NCI-H2081 (cell line): ENCODE measurements around the gene VTN.

Experiments
- DNase-seq, 2 experiments: peaks; one replicate each; lab custom pipeline; 2025; lab: John Stamatoyannopoulos, UW

Gene VTN

GRCh38 chr17:28370035-28370743, at the start of gene VTN:
Gene VTN, minus strand, starts transcription at chr17:28370307. Its CDS starts 104 bp downstream, at chr17:28370203.
- no peak for DNase-seq

GRCh38 chr17:28416703-28417311, 46.7 kb upstream of the VTN start:
- peak; percentile 31 to 48 for DNase-seq

GRCh38 chr17:28415886-28416285, 45.8 kb upstream of the VTN start:
- DNase-seq = no peak

- no peak for DNase-seq
Observed at GRCh38 chr17:28413804-28414203, 43.7 kb upstream of the VTN start.

GRCh38 chr17:28412099-28412498, 42.0 kb upstream of the VTN start:
- DNase-seq = no peak

GRCh38 chr17:28407974-28408306, 37.8 kb upstream of the VTN start:
- no peak for DNase-seq

- peak in 1 of 2 experiments; percentile 65 for DNase-seq
Observed at GRCh38 chr17:28407130-28407973, 37.2 kb upstream of the VTN start.

GRCh38 chr17:28406473-28406814, 36.3 kb upstream of the VTN start:
- DNase-seq = peak in 1 of 2 experiments; percentile 30

GRCh38 chr17:28405632-28406472, 35.7 kb upstream of the VTN start, which contains the start of gene SLC46A1:
Gene SLC46A1, minus strand, starts transcription at chr17:28406212. Its CDS starts 98 bp downstream, at chr17:28406114.
- peak; percentile 41 to 68 for DNase-seq

GRCh38 chr17:28404812-28405570, 34.9 kb upstream of the VTN start:
- DNase-seq = no peak

GRCh38 chr17:28404461-28404811, 34.3 kb upstream of the VTN start:
- DNase-seq = no peak

GRCh38 chr17:28404007-28404406, 33.9 kb upstream of the VTN start:
- DNase-seq = no peak

- no peak for DNase-seq
Observed at GRCh38 chr17:28402844-28403243, 32.7 kb upstream of the VTN start.

GRCh38 chr17:28402224-28402630, 32.1 kb upstream of the VTN start:
- DNase-seq = peak in 1 of 2 experiments; percentile 56

GRCh38 chr17:28399808-28400207, 29.7 kb upstream of the VTN start:
- DNase-seq = no peak

GRCh38 chr17:28398280-28398981, 28.3 kb upstream of the VTN start:
- DNase-seq = no peak

- DNase-seq = no peak
Observed at GRCh38 chr17:28397687-28398279, 27.7 kb upstream of the VTN start.

- DNase-seq = no peak
Observed at GRCh38 chr17:28397275-28397674, 27.2 kb upstream of the VTN start.

- DNase-seq = no peak
Observed at GRCh38 chr17:28396635-28397239, 26.6 kb upstream of the VTN start.

GRCh38 chr17:28395968-28396367, 25.9 kb upstream of the VTN start:
- no peak for DNase-seq
